SIG-M5 (cell line): Measurements from ENCODE around the gene IFI27L1.

Source experiments
- DNase-seq: peaks from one replicate; lab custom pipeline; 2025; lab: John Stamatoyannopoulos, UW

IFI27L1 gene

GRCh38 chr14:94113908-94114588 is 32.9 kb downstream of the IFI27L1 start:
- no peak for DNase-seq

DNA sequence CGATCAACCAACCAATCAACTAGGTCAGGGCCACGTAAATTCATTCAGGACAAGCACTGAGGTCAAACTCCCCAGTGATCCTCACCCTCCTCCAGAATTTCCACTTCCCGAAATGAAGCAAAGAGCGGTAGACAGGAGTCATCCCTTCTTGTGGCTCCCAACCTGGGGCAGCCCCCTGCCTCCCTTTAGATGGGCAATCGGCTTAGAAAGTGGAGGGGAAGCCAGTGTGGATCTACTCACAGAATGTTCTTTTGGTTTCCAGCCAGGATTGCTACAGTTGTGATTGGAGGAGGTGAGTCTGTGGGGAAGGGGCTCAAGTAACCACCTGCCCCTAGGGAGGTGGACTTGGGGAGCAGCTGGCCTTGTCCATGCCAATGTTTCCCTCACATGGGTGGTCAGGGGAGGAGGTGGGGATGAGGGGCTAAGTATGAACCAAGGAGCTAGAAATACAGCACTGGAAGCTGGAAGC is 33.5 kb downstream of the IFI27L1 start:
- DNase-seq: no peak

GRCh38 chr14:94115058-94115591 is 34.0 kb downstream of the IFI27L1 start:
- no peak for DNase-seq

GRCh38 chr14:94115631-94116030 is 34.5 kb downstream of the IFI27L1 start:
- DNase-seq: no peak

- DNase-seq: no peak
Measured at GRCh38 chr14:94116701-94117100, 35.6 kb downstream of the IFI27L1 start.

DNA sequence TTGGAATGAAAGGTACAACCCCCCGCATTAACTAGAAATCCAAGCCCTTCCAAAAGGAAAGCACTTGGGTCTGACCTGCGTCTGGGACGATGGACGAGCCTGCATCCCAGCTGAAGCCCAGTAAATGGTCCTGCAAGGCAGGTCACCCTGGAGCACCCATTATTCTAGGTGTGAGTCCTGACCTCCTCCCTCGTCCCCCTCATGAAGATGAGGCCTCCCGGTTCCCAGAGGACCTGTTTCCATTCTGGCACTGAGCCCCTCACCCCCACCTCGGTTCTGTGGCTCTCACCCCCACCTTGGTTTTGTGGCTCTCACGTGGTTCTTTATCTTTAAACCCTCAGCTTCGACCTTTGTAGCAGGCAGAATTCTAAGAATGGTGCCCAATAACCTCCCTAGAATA is 36.7 kb downstream of the IFI27L1 start:
- no peak for DNase-seq

DNA sequence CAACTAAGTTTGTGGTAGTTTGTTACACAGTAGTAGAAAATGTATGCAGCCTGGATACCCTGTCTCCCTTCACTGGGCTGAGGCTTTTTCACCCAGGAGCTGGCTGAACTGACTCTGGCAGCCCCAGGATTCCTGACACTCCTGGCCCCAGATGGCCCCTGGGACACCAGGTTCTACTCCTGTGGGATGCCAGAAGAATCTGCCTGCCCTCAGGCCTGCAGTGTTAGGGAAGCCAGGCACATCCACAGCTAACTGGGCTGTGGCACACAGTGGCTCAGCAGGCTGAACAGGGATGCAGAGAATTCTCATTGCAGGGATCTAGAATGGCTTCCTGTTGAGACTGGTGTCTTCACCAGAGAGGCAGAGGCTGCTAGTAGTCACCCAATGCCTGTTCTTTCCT is 38.0 kb downstream of the IFI27L1 start:
- no peak for DNase-seq

DNA sequence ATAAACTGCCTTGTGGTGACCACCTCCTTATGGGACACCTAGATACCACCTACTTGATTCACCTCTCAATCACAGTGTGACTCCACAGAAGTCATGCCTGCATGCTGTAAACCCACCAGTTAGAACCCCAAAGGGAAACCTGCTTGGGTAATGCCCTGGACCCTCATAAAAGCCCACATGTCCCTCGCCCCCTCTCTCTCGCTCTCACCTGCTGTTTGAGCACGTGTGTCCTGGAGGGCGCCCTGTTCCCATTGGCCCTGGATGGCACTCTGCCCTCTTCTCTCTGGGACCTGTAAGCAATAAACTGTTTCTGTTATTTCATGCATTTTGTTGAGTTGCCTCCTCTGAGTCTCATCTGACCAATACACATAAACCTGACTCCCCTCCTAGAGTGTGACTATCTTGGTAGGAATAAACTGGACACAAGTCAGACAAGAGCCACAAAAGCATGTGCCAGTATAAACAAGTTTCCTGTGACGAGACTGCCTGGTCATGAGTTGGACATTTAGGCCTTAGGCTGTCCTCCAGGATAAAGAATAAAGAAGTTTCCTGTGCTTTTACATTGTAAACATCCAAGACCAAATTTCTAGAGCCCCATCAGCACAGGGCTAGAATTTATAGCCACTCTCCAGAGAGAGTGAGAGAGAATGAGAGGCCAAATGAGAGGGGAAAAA is 39.7 kb downstream of the IFI27L1 start:
- DNase-seq: no peak

GRCh38 chr14:94121485-94121884 is 40.4 kb downstream of the IFI27L1 start:
- no peak for DNase-seq

GRCh38 chr14:94122438-94122837 is 41.3 kb downstream of the IFI27L1 start:
- DNase-seq: no peak

GRCh38 chr14:94123296-94123695 is 42.2 kb downstream of the IFI27L1 start:
- DNase-seq: no peak

- no peak for DNase-seq
Measured at GRCh38 chr14:94123868-94124267, 42.8 kb downstream of the IFI27L1 start.

GRCh38 chr14:94124582-94125377 is 43.7 kb downstream of the IFI27L1 start:
- DNase-seq: no peak

GRCh38 chr14:94125659-94126418 is 44.7 kb downstream of the IFI27L1 start:
- DNase-seq: no peak

- no peak for DNase-seq
Measured at GRCh38 chr14:94126419-94126677, 45.2 kb downstream of the IFI27L1 start.

DNA sequence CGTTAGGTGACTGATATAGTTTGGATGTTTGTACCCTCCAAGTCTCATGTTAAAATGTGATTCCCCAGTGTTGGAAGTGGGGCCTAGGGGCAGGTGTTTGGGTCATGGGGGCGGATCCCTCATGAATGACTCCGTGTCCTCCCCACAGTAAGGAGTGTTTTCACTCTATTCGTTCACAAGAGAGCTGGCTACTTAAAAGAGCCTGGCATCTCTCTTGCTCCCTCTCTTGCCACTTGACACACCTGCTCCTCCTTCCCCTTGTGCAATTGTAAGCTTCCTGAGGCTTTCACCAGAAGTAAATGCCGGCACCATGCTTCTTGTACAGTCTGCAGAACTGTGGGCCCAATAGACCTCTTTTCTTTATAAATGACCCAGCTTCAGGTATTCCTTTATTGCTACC is 45.7 kb downstream of the IFI27L1 start:
- DNase-seq: no peak

- no peak for DNase-seq
Measured at GRCh38 chr14:94127330-94127729, 46.2 kb downstream of the IFI27L1 start.

DNA sequence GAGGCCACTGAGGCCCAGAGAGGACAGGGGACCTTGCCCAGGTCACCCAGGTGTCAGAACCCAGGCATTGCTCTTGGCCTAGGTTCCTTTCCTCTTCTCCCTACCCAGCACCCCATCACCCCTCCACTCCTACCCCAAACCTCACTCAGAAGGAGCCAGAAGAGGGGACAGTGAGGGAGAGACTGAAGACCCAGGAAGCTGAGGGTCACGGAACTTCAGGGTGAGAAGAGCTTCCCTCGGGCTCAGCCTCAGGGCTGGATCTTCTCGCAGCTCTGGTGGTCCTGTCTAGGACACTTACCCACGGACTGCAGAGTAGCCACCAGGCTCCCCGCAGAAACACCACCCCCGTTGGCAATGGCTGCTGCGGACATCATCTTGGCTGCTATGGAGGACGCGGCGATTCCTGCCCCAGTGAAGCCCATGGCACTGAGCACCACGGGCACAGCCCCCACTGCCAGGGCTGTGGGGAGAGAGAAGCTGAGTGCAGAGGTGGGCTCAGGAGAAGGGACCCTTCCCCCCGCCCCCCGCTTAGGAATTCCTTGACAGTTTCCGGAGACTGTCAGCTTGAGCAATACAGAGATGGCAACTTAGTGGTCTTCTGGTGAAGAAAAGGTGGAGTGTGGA is 47.2 kb downstream of the IFI27L1 start:
- no peak for DNase-seq

DNA sequence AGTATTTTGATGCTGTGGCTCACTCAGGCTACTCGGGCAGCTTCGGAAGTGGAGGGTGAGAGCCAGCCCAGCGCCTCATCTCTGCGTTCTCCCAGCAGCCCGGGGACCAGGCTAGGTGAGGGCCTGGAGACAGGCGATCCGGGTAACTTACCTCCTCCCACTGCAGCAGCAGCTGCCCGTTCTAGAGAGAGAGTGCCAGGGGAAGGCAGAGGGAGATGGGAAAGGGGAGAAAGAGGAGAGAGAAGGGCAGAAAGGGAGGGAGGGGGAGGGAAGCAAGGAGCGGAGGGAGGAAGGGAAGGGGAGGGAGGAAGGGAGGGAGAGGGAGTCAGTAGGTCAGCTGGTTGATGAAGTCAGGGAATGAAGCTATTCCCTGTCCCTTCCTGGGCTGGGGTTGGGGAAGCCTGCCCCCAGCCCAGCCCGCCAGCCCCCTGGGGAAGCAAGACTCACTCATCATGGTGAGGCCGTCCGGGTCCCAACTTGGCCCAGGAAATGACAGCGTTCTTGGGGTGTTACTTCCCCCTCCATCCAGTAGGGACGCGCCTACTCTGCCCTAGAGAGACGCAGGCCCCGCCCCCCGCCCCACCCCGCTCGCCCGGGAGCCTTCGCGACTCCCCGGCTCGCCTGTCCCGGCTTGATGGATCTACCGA is 48.1 kb downstream of the IFI27L1 start, which contains the start of gene IFI27L2:
Gene IFI27L2, minus strand, starts transcription at position 494 of the 647 bp plus-strand sequence. Its CDS starts 40 bp downstream, at position 454.
- DNase-seq: no peak

DNA sequence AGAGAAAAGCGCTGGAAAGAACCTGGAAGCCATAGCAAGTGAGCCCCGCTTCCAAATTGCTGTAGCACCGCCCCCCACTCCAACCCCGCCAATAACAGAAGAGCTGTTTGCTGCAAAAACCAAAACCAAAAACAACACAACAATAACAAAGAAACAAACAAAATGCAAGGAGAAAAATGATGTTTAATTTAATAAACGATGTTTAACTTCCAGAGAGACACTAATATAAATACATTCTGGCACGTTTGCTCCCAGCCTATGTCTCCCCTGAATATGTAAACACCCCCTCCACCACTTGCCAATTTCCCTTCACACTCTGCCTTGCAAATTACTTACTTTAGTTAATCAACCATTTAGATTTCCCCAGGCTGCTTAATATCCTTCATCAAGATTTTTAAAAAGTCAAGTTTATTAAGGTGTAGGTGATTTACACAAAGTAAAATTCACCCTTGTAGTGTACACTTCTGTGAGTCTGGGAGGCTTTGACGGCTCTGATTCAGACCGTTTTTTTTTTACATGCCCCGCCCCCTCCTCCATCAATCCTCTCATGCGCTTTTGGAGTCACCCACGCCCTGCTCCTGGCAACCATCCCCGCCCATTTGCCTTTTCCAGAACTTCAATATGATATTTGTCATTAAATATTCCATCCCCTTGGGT is 48.8 kb downstream of the IFI27L1 start:
- DNase-seq: no peak
